ENCODE results near the gene CMTM6. TPM values are rescaled to one million over a fixed set of nuclear protein-coding genes. Genes with fewer than 3 reads are reported as not detected.

Gene CMTM6
- total and polyA plus RNA-seq, 2 of the 13 experiments (the other 11 are each of a cell fraction or from before 2014, with no cell fraction given): 25.6 to 55.7 TPM

GRCh38 chr3:32450992-32451659 is 51.5 kb downstream of the CMTM6 start:
- Histone ChIP-seq H3K4me3 (replicated peaks in 1 of 3; ENCODE audit: insufficient read depth in 1 of 3, low read depth in 2 of 3, low read length in 3 of 3) (no peak overlapping the region), H3K27me3 (ENCODE audit: control insufficient read depth in 1 of 2, insufficient read depth in 2 of 2, low read length in 2 of 2) (no peaks in the 10 kb centered on the region), H3K9me3 (ENCODE audit: low read length) (no peaks in the 10 kb centered on the region), H3K27ac (ENCODE audit: extremely low read length, insufficient read depth, low read length) (no peak overlapping the region), H3K79me2 (ENCODE audit: insufficient read depth, low read length) (peaks cover 3% of the 10 kb centered on the region), H3K4me2 (ENCODE audit: low read depth, low read length) (no peak overlapping the region), H2AFZ (ENCODE audit: low read length) (no peak overlapping the region), H3K36me3 (replicated peaks in 1 of 2; ENCODE audit: control insufficient read depth in 1 of 2, insufficient read depth in 2 of 2, low read length in 2 of 2) (peaks cover 12 to 47% of the 10 kb centered on the region in 2 experiments; a peak in 4 of 5 replicates), H3K4me1 (ENCODE audit: insufficient read depth, low read length) (no peaks in the 10 kb centered on the region), H3K9ac (ENCODE audit: insufficient read depth, low read depth, low read length) (no peak overlapping the region), H4K20me1 (ENCODE audit: insufficient read depth, low read length) (no peaks in the 10 kb centered on the region)
- ChIA-PET POLR2A (no interaction called here), CTCF (ENCODE audit: low intra/inter-chr PET ratio, low total read pairs) (no interaction called here)
- BruUV-seq (replicated peaks): no TSS peak
- intact Hi-C loops (cut with micrococcal nuclease; ENCODE audit: unreplicated experiment) (no loop called here), in situ Hi-C loops (cut with HindIII; ENCODE audit: extremely low pct_ligation_motif_present, low pct_unique_long_range_greater_than_20kb) (no loop called here)
- DNase-seq (ENCODE audit: low spot score) (no peak), ATAC-seq (no peak), FAIRE-seq (no peak)
- TF ChIP-seq ZNF256 (CRISPR knock-in tag; conservative IDR thresholded peaks at IDR 0.05): no peak
- TF ChIP-seq ZSCAN31 (CRISPR knock-in tag; IDR thresholded peaks at IDR 0.05; ENCODE audit: low read depth): no peak
- TF ChIP-seq, protein P1, sequence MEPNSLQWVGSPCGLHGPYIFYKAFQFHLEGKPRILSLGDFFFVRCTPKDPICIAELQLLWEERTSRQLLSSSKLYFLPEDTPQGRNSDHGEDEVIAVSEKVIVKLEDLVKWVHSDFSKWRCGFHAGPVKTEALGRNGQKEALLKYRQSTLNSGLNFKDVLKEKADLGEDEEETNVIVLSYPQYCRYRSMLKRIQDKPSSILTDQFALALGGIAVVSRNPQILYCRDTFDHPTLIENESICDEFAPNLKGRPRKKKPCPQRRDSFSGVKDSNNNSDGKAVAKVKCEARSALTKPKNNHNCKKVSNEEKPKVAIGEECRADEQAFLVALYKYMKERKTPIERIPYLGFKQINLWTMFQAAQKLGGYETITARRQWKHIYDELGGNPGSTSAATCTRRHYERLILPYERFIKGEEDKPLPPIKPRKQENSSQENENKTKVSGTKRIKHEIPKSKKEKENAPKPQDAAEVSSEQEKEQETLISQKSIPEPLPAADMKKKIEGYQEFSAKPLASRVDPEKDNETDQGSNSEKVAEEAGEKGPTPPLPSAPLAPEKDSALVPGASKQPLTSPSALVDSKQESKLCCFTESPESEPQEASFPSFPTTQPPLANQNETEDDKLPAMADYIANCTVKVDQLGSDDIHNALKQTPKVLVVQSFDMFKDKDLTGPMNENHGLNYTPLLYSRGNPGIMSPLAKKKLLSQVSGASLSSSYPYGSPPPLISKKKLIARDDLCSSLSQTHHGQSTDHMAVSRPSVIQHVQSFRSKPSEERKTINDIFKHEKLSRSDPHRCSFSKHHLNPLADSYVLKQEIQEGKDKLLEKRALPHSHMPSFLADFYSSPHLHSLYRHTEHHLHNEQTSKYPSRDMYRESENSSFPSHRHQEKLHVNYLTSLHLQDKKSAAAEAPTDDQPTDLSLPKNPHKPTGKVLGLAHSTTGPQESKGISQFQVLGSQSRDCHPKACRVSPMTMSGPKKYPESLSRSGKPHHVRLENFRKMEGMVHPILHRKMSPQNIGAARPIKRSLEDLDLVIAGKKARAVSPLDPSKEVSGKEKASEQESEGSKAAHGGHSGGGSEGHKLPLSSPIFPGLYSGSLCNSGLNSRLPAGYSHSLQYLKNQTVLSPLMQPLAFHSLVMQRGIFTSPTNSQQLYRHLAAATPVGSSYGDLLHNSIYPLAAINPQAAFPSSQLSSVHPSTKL (CRISPR knock-in tag; IDR thresholded peaks at IDR 0.05): no peak
- TF ChIP-seq, protein P2, sequence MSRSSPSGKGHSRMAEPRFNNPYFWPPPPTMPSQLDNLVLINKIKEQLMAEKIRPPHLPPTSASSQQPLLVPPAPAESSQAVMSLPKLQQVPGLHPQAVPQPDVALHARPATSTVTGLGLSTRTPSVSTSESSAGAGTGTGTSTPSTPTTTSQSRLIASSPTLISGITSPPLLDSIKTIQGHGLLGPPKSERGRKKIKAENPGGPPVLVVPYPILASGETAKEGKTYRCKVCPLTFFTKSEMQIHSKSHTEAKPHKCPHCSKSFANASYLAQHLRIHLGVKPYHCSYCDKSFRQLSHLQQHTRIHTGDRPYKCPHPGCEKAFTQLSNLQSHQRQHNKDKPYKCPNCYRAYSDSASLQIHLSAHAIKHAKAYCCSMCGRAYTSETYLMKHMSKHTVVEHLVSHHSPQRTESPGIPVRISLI (CRISPR knock-in tag; IDR thresholded peaks at IDR 0.05; ENCODE audit: borderline replicate concordance): no peak
- TF ChIP-seq, protein P3, sequence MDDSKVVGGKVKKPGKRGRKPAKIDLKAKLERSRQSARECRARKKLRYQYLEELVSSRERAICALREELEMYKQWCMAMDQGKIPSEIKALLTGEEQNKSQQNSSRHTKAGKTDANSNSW (CRISPR knock-in tag; IDR thresholded peaks at IDR 0.05; ENCODE audit: borderline replicate concordance): no peak
- TF ChIP-seq FOXM1 (CRISPR knock-in tag; IDR thresholded peaks at IDR 0.05): no peak
- no peak for TF ChIP-seq ZNF33B (CRISPR knock-in tag; IDR thresholded peaks at IDR 0.05)
- TF ChIP-seq ZNF567 (CRISPR knock-in tag; IDR thresholded peaks at IDR 0.05; ENCODE audit: borderline replicate concordance): no peak
- no peak for TF ChIP-seq ZNF138 (CRISPR knock-in tag; IDR thresholded peaks at IDR 0.05; ENCODE audit: low read depth)
- no peak for TF ChIP-seq ZNF790 (CRISPR knock-in tag; IDR thresholded peaks at IDR 0.05; ENCODE audit: borderline replicate concordance)
- TF ChIP-seq ZNF878 (CRISPR knock-in tag; IDR thresholded peaks at IDR 0.05): no peak
- WGBS (ENCODE audit: low lambda C conversion rate): 95% methylated on average over 8 of the region's 12 CpGs
